ENCODE measurements around the gene IFFO2.
"Not testable (repeated sequence)": the region's sequence is repeated elsewhere in the genome, so short reads cannot be mapped to it uniquely, and the experiment has no call there.

- TF ChIP-seq ZNF225 (CRISPR knock-in tag; IDR thresholded peaks at IDR 0.05); HNRNPH1 (optimal IDR thresholded peaks at IDR 0.05; ENCODE audit: low read depth, low read length); ZNF678 (CRISPR knock-in tag; IDR thresholded peaks at IDR 0.05); REST (IDR thresholded peaks at IDR 0.05; ENCODE audit: borderline replicate concordance in 1 of 2, low read depth in 1 of 2, low read length in 2 of 2); SIN3A (IDR thresholded peaks at IDR 0.05; ENCODE audit: borderline replicate concordance, low read depth, low read length); FOXJ3 (CRISPR knock-in tag; IDR thresholded peaks at IDR 0.05; ENCODE audit: borderline replicate concordance); ZSCAN29 (CRISPR knock-in tag; conservative IDR thresholded peaks at IDR 0.05); CHD2 (IDR thresholded peaks at IDR 0.05; ENCODE audit: low read depth, low read length); EZH2 (conservative IDR thresholded peaks at IDR 0.05; ENCODE audit: low read depth, low read length); ZNF577 (CRISPR knock-in tag; IDR thresholded peaks at IDR 0.05; ENCODE audit: borderline replicate concordance, low read depth); HNF4G (IDR thresholded peaks at IDR 0.05; ENCODE audit: borderline replicate concordance, low read depth, low read length); HNF4G (CRISPR knock-in tag; IDR thresholded peaks at IDR 0.05; ENCODE audit: borderline replicate concordance, low read depth): not testable (repeated sequence)
- TF ChIP-seq, protein P1, sequence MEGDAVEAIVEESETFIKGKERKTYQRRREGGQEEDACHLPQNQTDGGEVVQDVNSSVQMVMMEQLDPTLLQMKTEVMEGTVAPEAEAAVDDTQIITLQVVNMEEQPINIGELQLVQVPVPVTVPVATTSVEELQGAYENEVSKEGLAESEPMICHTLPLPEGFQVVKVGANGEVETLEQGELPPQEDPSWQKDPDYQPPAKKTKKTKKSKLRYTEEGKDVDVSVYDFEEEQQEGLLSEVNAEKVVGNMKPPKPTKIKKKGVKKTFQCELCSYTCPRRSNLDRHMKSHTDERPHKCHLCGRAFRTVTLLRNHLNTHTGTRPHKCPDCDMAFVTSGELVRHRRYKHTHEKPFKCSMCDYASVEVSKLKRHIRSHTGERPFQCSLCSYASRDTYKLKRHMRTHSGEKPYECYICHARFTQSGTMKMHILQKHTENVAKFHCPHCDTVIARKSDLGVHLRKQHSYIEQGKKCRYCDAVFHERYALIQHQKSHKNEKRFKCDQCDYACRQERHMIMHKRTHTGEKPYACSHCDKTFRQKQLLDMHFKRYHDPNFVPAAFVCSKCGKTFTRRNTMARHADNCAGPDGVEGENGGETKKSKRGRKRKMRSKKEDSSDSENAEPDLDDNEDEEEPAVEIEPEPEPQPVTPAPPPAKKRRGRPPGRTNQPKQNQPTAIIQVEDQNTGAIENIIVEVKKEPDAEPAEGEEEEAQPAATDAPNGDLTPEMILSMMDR (CRISPR knock-in tag; IDR thresholded peaks at IDR 0.05) = not testable (repeated sequence)
These were observed 85.9 kb downstream of the IFFO2 start for GRCh38 chr1:18870595-18870865.
